Keratinocyte (primary cell): Measurements from ENCODE around the gene ITGB2. TPM values are rescaled to one million over a fixed set of nuclear protein-coding genes. Genes with fewer than 3 reads are reported as not detected.

Source experiments
- DNase-seq: peaks from one replicate; pipeline ENCODE4 v3.0.0-alpha.2; 2011; ENCODE audit warnings: low read depth, missing footprints, low spot score
- FAIRE-seq: peaks from 2 replicates; lab custom pipeline; 2011; peaks lifted over from hg19 to GRCh38; lab: Jason Lieb, UNC
- H2AFZ ChIP-seq: 2 replicates; pipeline ENCODE4 v1.6.0; 2012; ENCODE audit warnings: low read length, control low read depth, inconsistent platforms; ENCODE audit not compliant: control insufficient read depth
- H3K27ac ChIP-seq: 2 replicates; pipeline ENCODE4 v1.5.1; 2011; ENCODE audit warnings: low read length; ENCODE audit not compliant: control insufficient read depth, insufficient read depth
- H3K27me3 ChIP-seq: 3 replicates; pipeline ENCODE4 v1.6.0; 2011; ENCODE audit warnings: low read length; ENCODE audit not compliant: control insufficient read depth, insufficient read depth; ENCODE audit errors: extremely low read depth
- H3K36me3 ChIP-seq, 2 experiments: 2 replicates in 1 of 2; 3 replicates in 1 of 2; pipeline ENCODE4 v1.5.1; 2011; ENCODE audit warnings: low read length in 2 of 2, mild to moderate bottlenecking in 1 of 2; ENCODE audit not compliant: control insufficient read depth in 2 of 2, insufficient read depth in 2 of 2; ENCODE audit errors: extremely low read depth in 1 of 2
- H3K4me1 ChIP-seq: 3 replicates; pipeline ENCODE4 v1.5.1; 2011; ENCODE audit warnings: low read length; ENCODE audit not compliant: control insufficient read depth, insufficient read depth; ENCODE audit errors: extremely low read depth
- H3K4me2 ChIP-seq: 3 replicates; pipeline ENCODE4 v1.6.0; 2011; ENCODE audit warnings: low read depth, low read length; ENCODE audit not compliant: control insufficient read depth, insufficient read depth; ENCODE audit errors: extremely low read depth
- H3K4me3 ChIP-seq, 3 experiments: fragments of 200-600 bp in 1 of 3; sonication (generic) in 1 of 3; 2 replicates in 2 of 3; 3 replicates in 1 of 3; pipeline ENCODE4 v1.5.1; 2011 to 2016; ENCODE audit warnings: low read length in 3 of 3, mild to moderate bottlenecking in 3 of 3, control low read depth in 2 of 3, inconsistent platforms in 1 of 3, low read depth in 1 of 3, mixed read lengths in 1 of 3, mixed run types in 1 of 3, moderate library complexity in 1 of 3; ENCODE audit not compliant: control insufficient read depth in 2 of 3, insufficient read depth in 2 of 3; ENCODE audit errors: extremely low read depth in 1 of 3
- H3K79me2 ChIP-seq: 2 replicates; pipeline ENCODE4 v1.6.0; 2012; ENCODE audit warnings: low read length; ENCODE audit not compliant: control insufficient read depth, insufficient read depth
- H3K9ac ChIP-seq: 3 replicates; pipeline ENCODE4 v1.6.0; 2011; ENCODE audit warnings: low read length; ENCODE audit not compliant: control insufficient read depth, insufficient read depth; ENCODE audit errors: extremely low read depth
- H3K9me1 ChIP-seq: 3 replicates; pipeline ENCODE4 v1.6.0; 2011; ENCODE audit warnings: low read length; ENCODE audit not compliant: control insufficient read depth, insufficient read depth; ENCODE audit errors: extremely low read depth
- H3K9me3 ChIP-seq: 2 replicates; pipeline ENCODE4 v1.5.1; 2012; ENCODE audit warnings: low read depth, low read length; ENCODE audit not compliant: control insufficient read depth
- H4K20me1 ChIP-seq: 3 replicates; pipeline ENCODE4 v1.6.0; 2011; ENCODE audit warnings: low read length; ENCODE audit not compliant: control insufficient read depth, insufficient read depth; ENCODE audit errors: extremely low read depth
- CTCF ChIP-seq, 3 experiments: IDR thresholded peaks in 1 of 3; conservative IDR thresholded peaks in 1 of 3; optimal IDR thresholded peaks in 1 of 3; 2 replicates in 2 of 3; 3 replicates in 1 of 3; pipeline versions ENCODE3 to v1.5.1; 2011; ENCODE audit warnings: low read length in 3 of 3, mild to moderate bottlenecking in 3 of 3, moderate library complexity in 2 of 3, control low read depth in 1 of 3, inconsistent platforms in 1 of 3; ENCODE audit not compliant: insufficient read depth in 2 of 3; ENCODE audit errors: extremely low read depth in 1 of 3
- EZH2 ChIP-seq: IDR thresholded peaks from one replicate; pipeline ENCODE4 v1.6.1; 2012; ENCODE audit warnings: inconsistent platforms, mild to moderate bottlenecking, low read length, moderate library complexity
- dilution Hi-C: fragments of 300-500 bp; cut with MboI; formaldehyde crosslinking; loops from one replicate; pipeline ENCODE4 v1.7.0; 2020; ENCODE audit warnings: low sequenced_read_pairs; ENCODE audit not compliant: extremely low pct_ligation_motif_present
- polyA plus RNA-seq, 5 experiments: library from polyadenylated mRNA; depleted of rRNA in 3 of 5; stranded (reverse) in 3 of 5; stranded (forward) in 1 of 5; unstranded in 1 of 5; fragments of >200 nt; gene quantifications; 1 replicate in 1 of 5; 2 replicates in 3 of 5; 3 replicates in 1 of 5; pipeline versions ENCODE4 v1.2.1 to v1.2.3, GENCODE V29; 2011 to 2012; ENCODE audit warnings: missing spikeins in 2 of 5, low read depth in 1 of 5, low replicate concordance in 1 of 5

The ITGB2 gene
- polyA plus RNA-seq, 1 donor (not counting 4 experiments of a cell fraction or from before 2014, with no cell fraction given): 0.55 TPM

DNA sequence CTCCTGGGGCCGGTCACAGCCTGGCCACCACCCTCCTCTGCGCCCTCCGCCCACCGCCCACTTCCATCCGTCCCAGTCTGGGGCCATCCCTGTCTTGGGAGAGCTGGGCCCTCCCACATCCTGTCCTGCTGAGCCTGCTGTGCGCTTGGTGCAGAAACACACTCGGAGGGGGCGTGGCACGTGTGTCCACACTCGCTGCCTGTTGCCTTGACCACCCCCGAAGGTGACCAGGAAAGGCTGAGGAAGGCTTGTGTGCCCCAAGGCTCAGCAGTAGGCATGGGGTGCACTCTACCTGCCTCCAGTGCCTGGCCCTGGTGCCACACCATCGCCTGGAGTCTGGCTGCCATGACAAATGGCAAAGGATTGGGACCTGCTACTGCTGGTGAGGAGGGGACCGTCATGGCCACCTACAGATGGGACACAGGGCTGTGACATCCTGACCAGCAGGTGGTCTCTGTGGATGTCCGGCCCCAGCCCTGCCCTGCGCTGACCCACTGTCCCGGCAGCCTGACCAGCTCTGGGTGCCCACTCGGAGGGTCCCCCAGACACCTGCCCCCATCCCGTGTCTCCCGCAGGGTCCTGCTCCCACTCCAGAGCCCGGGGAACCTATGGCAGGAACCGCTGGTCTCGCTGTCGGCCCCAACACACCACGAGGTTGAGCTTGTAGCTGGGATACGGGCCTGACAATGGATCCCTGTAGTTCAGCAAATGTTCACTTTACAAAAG lies 24.0 kb downstream of the ITGB2 start:
- Histone ChIP-seq H3K36me3 (no peaks in the 10 kb centered on the region), H3K9me3 (no peaks in the 10 kb centered on the region), H3K4me1 (no peaks in the 10 kb centered on the region), H3K4me2 (no peak overlapping the region), H3K27me3 (peaks cover 66% of the 10 kb centered on the region), H3K9me1 (no peaks in the 10 kb centered on the region), H3K9ac (no peak overlapping the region), H4K20me1 (no peaks in the 10 kb centered on the region), H3K27ac (no peak overlapping the region), H3K4me3 (no peak overlapping the region), H2AFZ (no peak overlapping the region), H3K79me2 (no peaks in the 10 kb centered on the region)
- FAIRE-seq (no peak), DNase-seq (no peak)
- TF ChIP-seq EZH2 (no peak), CTCF (optimal IDR thresholded peaks at IDR 0.05 in 1 of 3, IDR thresholded peaks at IDR 0.05 in 1 of 3, conservative IDR thresholded peaks at IDR 0.05 in 1 of 3; ENCODE audit: extremely low read depth in 1 of 3, insufficient read depth in 2 of 3, low read length in 3 of 3) (no peak)
- dilution Hi-C loops: no loop called here

- no peaks in the 10 kb centered on the region for H3K36me3 ChIP-seq
- peaks cover 72% of the 10 kb centered on the region for H3K27me3 ChIP-seq
- H4K20me1 ChIP-seq: no peaks in the 10 kb centered on the region
- no peak for FAIRE-seq
- no peak overlapping the region for H3K27ac ChIP-seq
- TF ChIP-seq EZH2 (no peak), CTCF (optimal IDR thresholded peaks at IDR 0.05 in 1 of 3, IDR thresholded peaks at IDR 0.05 in 1 of 3, conservative IDR thresholded peaks at IDR 0.05 in 1 of 3; ENCODE audit: extremely low read depth in 1 of 3, insufficient read depth in 2 of 3, low read length in 3 of 3) (no peak)
- dilution Hi-C loops: no loop called here
- H3K9me1 ChIP-seq: no peaks in the 10 kb centered on the region
- H2AFZ ChIP-seq: no peak overlapping the region
- H3K9me3 ChIP-seq: no peaks in the 10 kb centered on the region
- H3K4me1 ChIP-seq: peaks cover 2% of the 10 kb centered on the region
- H3K9ac ChIP-seq: no peak overlapping the region
- H3K79me2 ChIP-seq: no peaks in the 10 kb centered on the region
- H3K4me2 ChIP-seq: no peak overlapping the region
- no peak for DNase-seq
- no peak overlapping the region for H3K4me3 ChIP-seq
These were observed 24.8 kb downstream of the ITGB2 start for GRCh38 chr21:44895859-44896258.
